Mesenchymal stem cell (in vitro differentiated cells and primary cell): ENCODE measurements around the gene REPS1.

Experiments used
- DNase-seq: peaks from one replicate; pipeline ENCODE4 v3.0.0-alpha.2; 2013
- H2AFZ ChIP-seq: one replicate; pipeline ENCODE4 v1.6.1; 2013; ENCODE audit warnings: low read depth, mild to moderate bottlenecking, control low read depth, inconsistent platforms, low read length, moderate library complexity
- H2AK5ac ChIP-seq: 2 replicates; pipeline ENCODE4 v1.6.1; 2013; ENCODE audit warnings: low read length, moderate library complexity, mild to moderate bottlenecking, inconsistent platforms; ENCODE audit not compliant: severe bottlenecking
- H2BK120ac ChIP-seq: one replicate; pipeline ENCODE4 v1.6.1; 2013; ENCODE audit warnings: low read depth, mild to moderate bottlenecking, inconsistent platforms, low read length, moderate library complexity
- H2BK12ac ChIP-seq, 2 experiments: one replicate each; pipeline ENCODE4 v1.6.1; 2013; ENCODE audit warnings: inconsistent platforms in 2 of 2, low read length in 2 of 2, mild to moderate bottlenecking in 2 of 2, moderate library complexity in 2 of 2, control low read depth in 1 of 2
- H2BK15ac ChIP-seq: one replicate; pipeline ENCODE4 v1.6.1; 2013; ENCODE audit warnings: mild to moderate bottlenecking, low read depth, inconsistent platforms; ENCODE audit not compliant: poor library complexity, severe bottlenecking
- H2BK5ac ChIP-seq: 2 replicates; pipeline ENCODE4 v1.6.1; 2013; ENCODE audit warnings: low read depth, mild to moderate bottlenecking, low read length, control low read depth, inconsistent platforms; ENCODE audit not compliant: poor library complexity, severe bottlenecking
- H3K14ac ChIP-seq, 2 experiments: one replicate each; pipeline ENCODE4 v1.6.1; 2013; ENCODE audit warnings: inconsistent platforms in 2 of 2, low read length in 2 of 2, control low read depth in 1 of 2, mild to moderate bottlenecking in 1 of 2, moderate library complexity in 1 of 2
- H3K18ac ChIP-seq, 2 experiments: one replicate each; pipeline ENCODE4 v1.6.1; 2013; ENCODE audit warnings: inconsistent platforms in 2 of 2, low read length in 2 of 2, control low read depth in 1 of 2, low read depth in 1 of 2, mild to moderate bottlenecking in 1 of 2
- H3K23ac ChIP-seq, 2 experiments: one replicate each; pipeline ENCODE4 v1.6.1; 2013; ENCODE audit warnings: inconsistent platforms in 2 of 2, low read length in 2 of 2, mild to moderate bottlenecking in 2 of 2, moderate library complexity in 2 of 2, control low read depth in 1 of 2
- H3K27ac ChIP-seq: 2 replicates; pipeline ENCODE4 v1.5.1; 2013; ENCODE audit warnings: mild to moderate bottlenecking, moderate library complexity, low read length, control low read depth, inconsistent platforms; ENCODE audit not compliant: poor library complexity, severe bottlenecking
- H3K27me3 ChIP-seq, 2 experiments: 2 replicates each; pipeline versions ENCODE4 v1.6.1 to v1.7.0; 2013; ENCODE audit warnings: low read length in 2 of 2, mild to moderate bottlenecking in 2 of 2, moderate library complexity in 2 of 2, control low read depth in 1 of 2, inconsistent platforms in 1 of 2; ENCODE audit not compliant: control insufficient read depth in 1 of 2, insufficient read depth in 1 of 2
- H3K36me3 ChIP-seq, 2 experiments: 2 replicates each; pipeline versions ENCODE4 v1.6.1 to v1.7.0; 2013; ENCODE audit warnings: low read length in 2 of 2, control low read depth in 1 of 2, inconsistent platforms in 1 of 2, low read depth in 1 of 2, mild to moderate bottlenecking in 1 of 2; ENCODE audit not compliant: insufficient read depth in 2 of 2, control insufficient read depth in 1 of 2
- H3K4ac ChIP-seq, 2 experiments: one replicate each; pipeline ENCODE4 v1.6.1; 2013; ENCODE audit warnings: inconsistent platforms in 2 of 2, low read length in 2 of 2, mild to moderate bottlenecking in 2 of 2, moderate library complexity in 2 of 2, control low read depth in 1 of 2, low read depth in 1 of 2
- H3K4me1 ChIP-seq: 2 replicates; pipeline ENCODE4 v1.6.1; 2013; ENCODE audit warnings: low read depth, low read length, control low read depth; ENCODE audit not compliant: control insufficient read depth, insufficient read depth
- H3K4me2 ChIP-seq: 2 replicates; pipeline ENCODE4 v1.6.1; 2013; ENCODE audit warnings: low read length, mild to moderate bottlenecking, inconsistent platforms; ENCODE audit not compliant: poor library complexity, severe bottlenecking
- H3K4me3 ChIP-seq, 2 experiments: 2 replicates each; pipeline versions ENCODE4 v1.5.1 to v1.7.0; 2013; ENCODE audit warnings: low read length in 2 of 2, mild to moderate bottlenecking in 2 of 2, control low read depth in 1 of 2, low read depth in 1 of 2; ENCODE audit not compliant: insufficient read depth in 1 of 2
- H3K79me1 ChIP-seq: replicated peaks from 2 replicates; pipeline ENCODE4 v1.6.1; 2013; ENCODE audit warnings: mild to moderate bottlenecking, control low read depth, low read length, inconsistent platforms; ENCODE audit not compliant: poor library complexity, severe bottlenecking
- H3K9ac ChIP-seq: 2 replicates; pipeline ENCODE4 v1.7.0; 2013; ENCODE audit warnings: mild to moderate bottlenecking, low read length, moderate library complexity
- H3K9me3 ChIP-seq: 2 replicates; pipeline ENCODE4 v1.7.0; 2013; ENCODE audit warnings: mild to moderate bottlenecking, low read length; ENCODE audit not compliant: control insufficient read depth
- H4K8ac ChIP-seq: one replicate; pipeline ENCODE4 v1.6.1; 2013; ENCODE audit warnings: inconsistent platforms, mild to moderate bottlenecking, low read length, moderate library complexity
- H4K91ac ChIP-seq: one replicate; pipeline ENCODE4 v1.6.1; 2013; ENCODE audit warnings: mild to moderate bottlenecking, low read length, inconsistent platforms
- WGBS: methylation state at CpG from one replicate; pipeline ENCODE4 v1.1.7; 2013; ENCODE audit warnings: mixed read lengths; 5-methylcytosine and 5-hydroxymethylcytosine counted together

REPS1 gene

DNA sequence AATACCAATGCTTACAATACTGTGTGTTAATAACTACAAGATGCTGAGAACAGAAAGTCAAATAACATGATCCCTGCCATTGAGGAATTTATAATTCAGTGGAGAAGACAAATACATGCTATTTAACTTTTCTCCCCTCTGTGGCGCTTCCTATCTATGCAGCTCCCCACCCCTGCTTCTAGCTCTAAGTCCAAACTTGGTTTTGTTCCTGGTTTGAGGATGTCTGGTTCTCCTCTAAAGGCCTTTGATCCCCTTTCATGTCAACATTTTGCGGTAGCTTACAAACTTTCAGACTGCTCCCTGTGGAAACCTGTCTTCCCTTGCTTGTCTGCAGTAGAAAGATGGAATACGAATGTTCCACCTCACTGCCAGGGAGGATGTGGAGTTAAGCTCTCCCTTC is 18.4 kb upstream of the REPS1 start:
- Histone ChIP-seq H2BK12ac (no peak overlapping the region), H3K9me3 (no peaks in the 10 kb centered on the region), H3K4me1 (no peaks in the 10 kb centered on the region), H2BK120ac (no peak overlapping the region), H2AFZ (no peak overlapping the region), H3K79me1 (no peaks in the 10 kb centered on the region), H3K27me3 (no peaks in the 10 kb centered on the region), H2BK5ac (no peak overlapping the region), H4K91ac (no peak overlapping the region), H3K14ac (no peak overlapping the region), H3K36me3 (no peaks in the 10 kb centered on the region), H3K4me2 (no peak overlapping the region), H4K8ac (no peak overlapping the region), H3K9ac (no peak overlapping the region), H2BK15ac (no peak overlapping the region), H3K4ac (no peak overlapping the region), H2AK5ac (no peak overlapping the region), H3K18ac (no peak overlapping the region), H3K27ac (no peak overlapping the region), H3K4me3 (no peak overlapping the region), H3K23ac (no peak overlapping the region)
- no peak for DNase-seq
- WGBS = 69% methylated on average over 2 of the region's 3 CpGs

DNA sequence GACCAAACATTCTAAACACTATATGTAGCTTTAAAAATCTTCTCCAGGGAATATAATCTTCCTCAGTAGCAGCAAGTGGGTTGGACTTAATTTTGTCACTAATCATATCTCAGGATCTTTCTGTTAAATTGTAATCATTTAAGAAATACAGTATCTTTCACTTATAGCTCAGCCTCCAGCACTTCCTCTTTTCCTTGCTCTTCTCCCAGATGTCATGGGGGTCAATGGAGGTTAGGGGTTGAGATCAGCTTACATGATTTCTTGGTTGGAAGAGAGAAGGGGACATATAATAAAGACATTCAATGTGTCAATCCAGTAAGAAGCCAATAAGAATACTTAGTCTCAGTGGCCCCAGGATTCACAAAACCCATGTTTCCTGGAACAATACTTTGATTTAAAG is 15.7 kb upstream of the REPS1 start:
- Histone ChIP-seq H3K27me3 (no peaks in the 10 kb centered on the region), H3K9ac (no peak overlapping the region), H3K36me3 (no peaks in the 10 kb centered on the region), H4K8ac (no peak overlapping the region), H3K9me3 (no peaks in the 10 kb centered on the region), H3K4me2 (no peak overlapping the region), H3K4ac (no peak overlapping the region), H2AFZ (no peak overlapping the region), H2BK12ac (no peak overlapping the region), H4K91ac (no peak overlapping the region), H3K4me3 (no peak overlapping the region), H2BK120ac (no peak overlapping the region), H3K18ac (no peak overlapping the region), H3K27ac (no peak overlapping the region), H3K4me1 (no peaks in the 10 kb centered on the region), H2BK15ac (no peak overlapping the region), H3K79me1 (no peaks in the 10 kb centered on the region), H2BK5ac (no peak overlapping the region), H3K23ac (no peak overlapping the region), H2AK5ac (no peak overlapping the region), H3K14ac (no peak overlapping the region)
- DNase-seq = no peak

DNA sequence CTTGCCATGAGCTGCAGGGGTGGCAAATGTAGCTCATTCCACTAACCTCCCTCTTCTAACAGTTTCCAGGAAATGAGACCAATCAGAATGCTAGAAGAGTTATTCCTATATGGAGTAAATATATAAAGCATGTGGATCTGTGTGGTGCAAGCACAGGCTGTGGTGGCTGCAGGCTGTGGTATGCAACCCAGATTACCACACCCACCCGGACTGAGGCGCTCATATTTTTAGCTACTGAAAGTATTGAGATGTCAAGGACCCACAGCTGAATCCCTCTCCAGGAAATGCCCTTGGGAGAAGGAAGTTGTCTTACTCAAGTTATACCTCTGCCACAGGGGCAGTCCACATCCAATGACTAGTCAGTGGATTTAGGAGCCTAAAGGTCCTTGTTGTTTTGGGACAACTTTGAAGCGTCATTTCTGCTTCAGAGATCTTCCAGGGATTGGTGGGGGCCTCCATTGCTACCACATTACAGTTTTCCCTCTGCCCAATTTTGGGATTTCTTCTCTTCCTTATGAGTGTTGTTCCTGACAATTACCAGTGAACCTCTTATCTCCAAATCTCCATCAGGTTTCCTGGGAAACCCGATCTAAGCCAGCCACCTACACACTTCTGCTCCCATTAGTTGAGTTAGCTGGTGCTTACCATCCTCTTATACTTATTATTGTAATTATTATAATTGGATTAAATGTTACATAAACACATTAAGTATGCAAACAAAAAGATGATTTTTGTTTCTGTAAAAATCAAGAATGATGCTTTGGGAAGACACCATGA is 12.1 kb upstream of the REPS1 start:
- H3K23ac ChIP-seq = no peak overlapping the region
- WGBS = 78% methylated on average over 3 of the region's 4 CpGs

DNA sequence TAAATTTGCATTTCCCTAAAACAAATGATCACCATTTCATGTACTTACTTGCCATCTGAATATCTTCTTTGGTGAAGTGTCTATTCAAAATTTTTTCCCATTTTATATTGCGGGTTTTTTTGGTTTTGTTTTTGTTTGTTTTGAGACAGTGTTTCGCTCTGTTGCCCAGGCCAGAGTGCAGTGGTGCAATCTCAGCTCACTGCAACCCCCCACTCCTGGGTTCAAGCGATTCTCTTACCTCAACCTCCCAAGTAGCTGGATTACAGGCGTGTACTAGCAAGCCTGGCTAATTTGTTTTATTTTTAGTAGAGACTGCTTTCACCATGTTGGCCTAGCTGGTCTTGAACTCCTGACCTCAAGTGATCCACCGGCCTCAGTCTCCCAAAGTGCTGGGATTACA is 9.1 kb upstream of the REPS1 start:
- H3K4me1 ChIP-seq = no peaks in the 10 kb centered on the region
- no peak overlapping the region for H3K23ac ChIP-seq
- no peaks in the 10 kb centered on the region for H3K79me1 ChIP-seq
- no peak overlapping the region for H4K91ac ChIP-seq
- H3K36me3 ChIP-seq = no peaks in the 10 kb centered on the region
- no peak overlapping the region for H2BK15ac ChIP-seq
- no peak overlapping the region for H3K4me2 ChIP-seq
- H3K14ac ChIP-seq = no peak overlapping the region
- no peak overlapping the region for H3K9ac ChIP-seq
- H3K27ac ChIP-seq = no peak overlapping the region
- H3K4ac ChIP-seq = no peak overlapping the region
- no peak overlapping the region for H3K4me3 ChIP-seq
- no peaks in the 10 kb centered on the region for H3K27me3 ChIP-seq
- no peak overlapping the region for H2BK120ac ChIP-seq
- no peaks in the 10 kb centered on the region for H3K9me3 ChIP-seq
- DNase-seq = no peak
- no peak overlapping the region for H2BK5ac ChIP-seq
- H3K18ac ChIP-seq = no peak overlapping the region
- H4K8ac ChIP-seq = no peak overlapping the region
- no peak overlapping the region for H2BK12ac ChIP-seq
- H2AFZ ChIP-seq = no peak overlapping the region
- 98% methylated on average over 4 of the region's 5 CpGs for WGBS
- H2AK5ac ChIP-seq = no peak overlapping the region

More for the DNA sequence above, 12.1 kb upstream of the REPS1 start:
- Histone ChIP-seq H3K4me3 (no peak overlapping the region), H3K27ac (no peak overlapping the region), H2AFZ (no peak overlapping the region), H3K14ac (no peak overlapping the region), H4K8ac (no peak overlapping the region), H2BK120ac (no peak overlapping the region), H3K4ac (no peak overlapping the region), H2AK5ac (no peak overlapping the region), H3K4me2 (no peak overlapping the region), H3K27me3 (no peaks in the 10 kb centered on the region), H4K91ac (no peak overlapping the region), H3K36me3 (no peaks in the 10 kb centered on the region), H3K9me3 (no peaks in the 10 kb centered on the region), H3K18ac (no peak overlapping the region), H2BK12ac (no peak overlapping the region), H2BK15ac (no peak overlapping the region), H3K9ac (no peak overlapping the region), H3K4me1 (no peaks in the 10 kb centered on the region), H2BK5ac (no peak overlapping the region), H3K79me1 (no peaks in the 10 kb centered on the region)
- peak; percentile 19 for DNase-seq
